DOHH2 (cell line): Measurements from ENCODE around the gene DNMT3A.

Experiments used
- EZH2phosphoT487 ChIP-seq: fragments of 200-600 bp; sonication (generic); IDR thresholded peaks from 2 replicates; pipeline ENCODE4 v1.6.1; 2017; ENCODE audit warnings: borderline replicate concordance, mild to moderate bottlenecking, antibody characterized with exemption, low read length, moderate library complexity, mixed read lengths
- TF ChIP-seq, protein P1 (sequence below): fragments of 200-600 bp; sonication (generic); IDR thresholded peaks from one replicate; pipeline ENCODE4 v1.5.1; 2014; ENCODE audit warnings: antibody characterized with exemption, mild to moderate bottlenecking, low read depth, low read length; ENCODE audit not compliant: poor library complexity, severe bottlenecking

DNA sequence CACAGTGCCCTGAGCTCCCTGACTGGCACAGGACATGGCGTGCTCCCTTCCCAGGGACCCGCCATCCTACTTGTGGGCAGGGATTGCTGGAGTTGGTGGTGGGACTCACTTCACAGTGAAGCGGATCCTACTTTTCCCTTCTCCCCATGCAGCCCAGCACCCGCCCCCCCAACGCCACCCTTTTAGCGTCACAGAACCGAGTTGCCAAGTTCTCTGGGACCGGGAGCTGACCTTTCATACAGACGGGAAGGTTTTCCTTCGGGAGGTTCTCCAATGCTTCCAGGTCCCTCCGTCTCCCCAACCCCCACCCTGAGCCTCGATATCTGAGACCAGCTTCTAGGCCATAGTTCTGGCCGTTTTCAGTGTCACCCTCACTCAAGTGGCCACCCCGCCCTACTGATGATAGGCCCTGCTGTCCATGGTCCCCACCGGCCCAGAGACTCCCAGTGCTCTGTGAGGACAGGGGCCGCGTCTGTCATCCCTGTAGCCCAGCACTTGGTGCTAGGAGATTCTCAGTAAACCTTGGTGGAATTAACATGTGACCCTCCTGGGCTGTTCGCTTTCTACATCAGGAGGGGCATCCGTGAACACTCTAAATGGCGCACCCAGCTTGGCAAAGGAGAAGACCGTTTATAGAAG lies 1.6 kb upstream of the DNMT3A start:
- TF ChIP-seq, protein P1, sequence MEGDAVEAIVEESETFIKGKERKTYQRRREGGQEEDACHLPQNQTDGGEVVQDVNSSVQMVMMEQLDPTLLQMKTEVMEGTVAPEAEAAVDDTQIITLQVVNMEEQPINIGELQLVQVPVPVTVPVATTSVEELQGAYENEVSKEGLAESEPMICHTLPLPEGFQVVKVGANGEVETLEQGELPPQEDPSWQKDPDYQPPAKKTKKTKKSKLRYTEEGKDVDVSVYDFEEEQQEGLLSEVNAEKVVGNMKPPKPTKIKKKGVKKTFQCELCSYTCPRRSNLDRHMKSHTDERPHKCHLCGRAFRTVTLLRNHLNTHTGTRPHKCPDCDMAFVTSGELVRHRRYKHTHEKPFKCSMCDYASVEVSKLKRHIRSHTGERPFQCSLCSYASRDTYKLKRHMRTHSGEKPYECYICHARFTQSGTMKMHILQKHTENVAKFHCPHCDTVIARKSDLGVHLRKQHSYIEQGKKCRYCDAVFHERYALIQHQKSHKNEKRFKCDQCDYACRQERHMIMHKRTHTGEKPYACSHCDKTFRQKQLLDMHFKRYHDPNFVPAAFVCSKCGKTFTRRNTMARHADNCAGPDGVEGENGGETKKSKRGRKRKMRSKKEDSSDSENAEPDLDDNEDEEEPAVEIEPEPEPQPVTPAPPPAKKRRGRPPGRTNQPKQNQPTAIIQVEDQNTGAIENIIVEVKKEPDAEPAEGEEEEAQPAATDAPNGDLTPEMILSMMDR, result no peak
- TF ChIP-seq EZH2phosphoT487, result no peak
